PC-9 (cell line): ENCODE data around the gene PPP1R1C. TPM values are rescaled to one million over a fixed set of nuclear protein-coding genes. Genes with fewer than 3 reads are reported as not detected.

Source experiments
- BruUV-seq: library from RNA; stranded (reverse); fragments of 400-500 nt; replicated peaks from 2 replicates; lab custom pipeline; 2021; lab: Mats Ljungman, UMichigan
- CTCF ChIA-PET: fragments of 300-600 bp; sonication (Branson Sonifier 250); formaldehyde crosslinking; loops from one replicate; lab custom pipeline; 2022; ENCODE audit warnings: antibody characterized with exemption; lab: Charles Lee
- POLR2A ChIA-PET: fragments of 300-600 bp; sonication (Branson Sonifier 250); formaldehyde crosslinking; loops from one replicate; lab custom pipeline; 2022; ENCODE audit warnings: antibody characterized with exemption; ENCODE audit not compliant: unreplicated experiment; lab: Charles Lee
- DNase-seq, 2 experiments: peaks; one replicate each; pipeline versions ENCODE4 v3.0.0 to v3.0.0-alpha.2; 2015 to 2022; ENCODE audit warnings: mixed read lengths in 1 of 2
- H2AFZ ChIP-seq: fragments of 200-600 bp; sonication (generic); 2 replicates; pipeline ENCODE4 v1.8.1; 2017; ENCODE audit warnings: antibody characterized with exemption
- H3F3A ChIP-seq: fragments of 200-600 bp; sonication (generic); 2 replicates; pipeline ENCODE4 v1.8.1; 2017; ENCODE audit warnings: antibody characterized with exemption, mild to moderate bottlenecking, low read depth; ENCODE audit not compliant: insufficient read depth
- H3K27ac ChIP-seq: fragments of 200-600 bp; sonication (generic); 2 replicates; pipeline ENCODE4 v1.6.1; 2016; ENCODE audit warnings: mixed run types
- H3K27me3 ChIP-seq: fragments of 200-600 bp; sonication (generic); 2 replicates; pipeline ENCODE4 v1.6.1; 2016; ENCODE audit warnings: low read depth, mixed run types; ENCODE audit not compliant: insufficient read depth
- H3K36me3 ChIP-seq: fragments of 200-600 bp; sonication (generic); 2 replicates; pipeline ENCODE4 v1.6.1; 2016; ENCODE audit warnings: low read depth, mixed run types
- H3K4me1 ChIP-seq: fragments of 200-600 bp; sonication (generic); replicated peaks from 2 replicates; pipeline ENCODE4 v1.6.1; 2016; ENCODE audit warnings: mixed run types; ENCODE audit not compliant: insufficient read depth
- H3K4me2 ChIP-seq: fragments of 200-600 bp; sonication (generic); 2 replicates; pipeline ENCODE4 v1.6.1; 2017; ENCODE audit warnings: mixed run types
- H3K4me3 ChIP-seq: fragments of 200-600 bp; sonication (generic); 2 replicates; pipeline ENCODE4 v1.6.1; 2016; ENCODE audit warnings: mixed run types
- H3K79me2 ChIP-seq: fragments of 200-600 bp; sonication (generic); 2 replicates; pipeline ENCODE4 v1.6.1; 2017; ENCODE audit warnings: low read depth, mixed run types
- H3K9me2 ChIP-seq: fragments of 200-600 bp; sonication (generic); 2 replicates; pipeline ENCODE4 v1.8.1; 2017; ENCODE audit warnings: mild to moderate bottlenecking; ENCODE audit not compliant: insufficient read depth
- H3K9me3 ChIP-seq: fragments of 200-600 bp; sonication (generic); 2 replicates; pipeline ENCODE4 v1.8.1; 2016; ENCODE audit warnings: low read depth; ENCODE audit not compliant: insufficient read depth
- H4K20me1 ChIP-seq: fragments of 200-600 bp; sonication (generic); 2 replicates; pipeline ENCODE4 v1.8.1; 2017; ENCODE audit not compliant: insufficient read depth
- EZH2 ChIP-seq: fragments of 200-600 bp; sonication (generic); IDR thresholded peaks from 2 replicates; pipeline ENCODE4 v1.8.0; 2017; ENCODE audit warnings: antibody characterized with exemption, low read depth
- intact Hi-C: fragments of 100-400 bp; cut with micrococcal nuclease; formaldehyde crosslinking; loops from one replicate; pipeline ENCODE4 v1.10.0; 2022; ENCODE audit not compliant: unreplicated experiment
- total RNA-seq: library from RNA; stranded (reverse); gene quantifications from 2 replicates; pipeline ENCODE4 v1.2.3, GENCODE V29; 2021
- TF ChIP-seq, protein P1 (sequence below): fragments of 200-600 bp; sonication (generic); conservative IDR thresholded peaks from 2 replicates; pipeline ENCODE4 v1.6.1; 2017; ENCODE audit warnings: mixed run types, antibody characterized with exemption, mild to moderate bottlenecking, moderate library complexity

The PPP1R1C gene
- total RNA-seq, 1 experiment from 2014 or later = 27.5 TPM

- no peak for DNase-seq
- BruUV-seq = no TSS peak
- intact Hi-C loops = no loop called here
Observed at GRCh38 chr2:182163878-182164277, 178.2 kb downstream of the PPP1R1C start.

DNA sequence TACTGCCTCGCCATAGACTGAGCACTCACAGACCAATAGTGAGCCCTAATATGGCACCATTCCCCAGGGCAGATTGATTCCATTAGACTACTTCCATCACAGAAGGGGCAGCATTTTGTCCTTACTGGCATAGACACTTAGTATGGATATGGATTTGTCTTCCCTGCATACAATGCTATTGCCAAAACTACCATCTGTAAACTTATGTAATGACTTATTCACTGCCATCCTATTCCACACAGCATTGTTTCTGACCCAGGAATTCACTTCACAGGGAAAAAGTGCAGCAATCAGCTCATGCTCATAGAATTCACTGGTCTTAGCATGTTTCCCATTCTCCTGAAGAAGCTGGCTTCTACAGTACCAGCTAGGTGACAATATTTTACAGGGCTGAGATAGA, 179.0 kb downstream of the PPP1R1C start:
- no peak overlapping the region for H3K4me2 ChIP-seq
- ChIA-PET CTCF (interaction anchor here (0.6 kb wide), 1 partner anchor 1434 kb away, joined by 3 read pairs; no protein-coding TSS in a partner anchor), POLR2A (no interaction called here)
- intact Hi-C loops = no loop called here
- no peaks in the 10 kb centered on the region for H3K4me1 ChIP-seq
- no peak for TF ChIP-seq EZH2
- TF ChIP-seq, protein P1, sequence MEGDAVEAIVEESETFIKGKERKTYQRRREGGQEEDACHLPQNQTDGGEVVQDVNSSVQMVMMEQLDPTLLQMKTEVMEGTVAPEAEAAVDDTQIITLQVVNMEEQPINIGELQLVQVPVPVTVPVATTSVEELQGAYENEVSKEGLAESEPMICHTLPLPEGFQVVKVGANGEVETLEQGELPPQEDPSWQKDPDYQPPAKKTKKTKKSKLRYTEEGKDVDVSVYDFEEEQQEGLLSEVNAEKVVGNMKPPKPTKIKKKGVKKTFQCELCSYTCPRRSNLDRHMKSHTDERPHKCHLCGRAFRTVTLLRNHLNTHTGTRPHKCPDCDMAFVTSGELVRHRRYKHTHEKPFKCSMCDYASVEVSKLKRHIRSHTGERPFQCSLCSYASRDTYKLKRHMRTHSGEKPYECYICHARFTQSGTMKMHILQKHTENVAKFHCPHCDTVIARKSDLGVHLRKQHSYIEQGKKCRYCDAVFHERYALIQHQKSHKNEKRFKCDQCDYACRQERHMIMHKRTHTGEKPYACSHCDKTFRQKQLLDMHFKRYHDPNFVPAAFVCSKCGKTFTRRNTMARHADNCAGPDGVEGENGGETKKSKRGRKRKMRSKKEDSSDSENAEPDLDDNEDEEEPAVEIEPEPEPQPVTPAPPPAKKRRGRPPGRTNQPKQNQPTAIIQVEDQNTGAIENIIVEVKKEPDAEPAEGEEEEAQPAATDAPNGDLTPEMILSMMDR = no peak
- H3K9me3 ChIP-seq = no peaks in the 10 kb centered on the region
- DNase-seq = no peak
- no peaks in the 10 kb centered on the region for H3K79me2 ChIP-seq
- no TSS peak for BruUV-seq
- H3K27ac ChIP-seq = no peak overlapping the region
- H3K36me3 ChIP-seq = no peaks in the 10 kb centered on the region
- no peaks in the 10 kb centered on the region for H3K27me3 ChIP-seq
- H3K9me2 ChIP-seq = no peaks in the 10 kb centered on the region
- no peak overlapping the region for H2AFZ ChIP-seq
- H4K20me1 ChIP-seq = no peaks in the 10 kb centered on the region
- H3F3A ChIP-seq = no peaks in the 10 kb centered on the region
- no peak overlapping the region for H3K4me3 ChIP-seq

More at GRCh38 chr2:182163878-182164277, 178.2 kb downstream of the PPP1R1C start:
- H2AFZ ChIP-seq = no peak overlapping the region
- no peaks in the 10 kb centered on the region for H3K9me3 ChIP-seq
- H3K36me3 ChIP-seq = no peaks in the 10 kb centered on the region
- CTCF ChIA-PET = no interaction called here
- no peaks in the 10 kb centered on the region for H3K79me2 ChIP-seq
- H4K20me1 ChIP-seq = no peaks in the 10 kb centered on the region
- no peak overlapping the region for H3K4me2 ChIP-seq
- no peak overlapping the region for H3K4me3 ChIP-seq
- H3K9me2 ChIP-seq = no peaks in the 10 kb centered on the region
- POLR2A ChIA-PET = no interaction called here
- H3K4me1 ChIP-seq = no peaks in the 10 kb centered on the region
- no peak overlapping the region for H3K27ac ChIP-seq
- H3F3A ChIP-seq = no peaks in the 10 kb centered on the region
- no peak for TF ChIP-seq EZH2
- TF ChIP-seq, protein P1 = no peak
- no peaks in the 10 kb centered on the region for H3K27me3 ChIP-seq

GRCh38 chr2:182165202-182165601, 179.5 kb downstream of the PPP1R1C start:
- POLR2A ChIA-PET = no interaction called here
- DNase-seq = no peak
- Histone ChIP-seq H2AFZ (no peak overlapping the region), H3K36me3 (no peaks in the 10 kb centered on the region), H3K4me1 (no peaks in the 10 kb centered on the region), H3K4me2 (no peak overlapping the region), H3K27me3 (no peaks in the 10 kb centered on the region), H3K4me3 (no peak overlapping the region), H3F3A (no peaks in the 10 kb centered on the region), H4K20me1 (no peaks in the 10 kb centered on the region), H3K9me3 (no peaks in the 10 kb centered on the region), H3K9me2 (no peaks in the 10 kb centered on the region), H3K27ac (no peak overlapping the region), H3K79me2 (no peaks in the 10 kb centered on the region)
- TF ChIP-seq, protein P1 = no peak
- no peak for TF ChIP-seq EZH2
- intact Hi-C loops = no loop called here
- CTCF ChIA-PET = interaction anchor here (0.6 kb wide), 1 partner anchor 1434 kb away, joined by 3 read pairs; no protein-coding TSS in a partner anchor
- no TSS peak for BruUV-seq
